Trophoblast cell (in vitro differentiated cells and primary cell): Measurements from ENCODE around the gene PRKAR2A.
"Not testable (repeated sequence)": the region's sequence is repeated elsewhere in the genome, so short reads cannot be mapped to it uniquely, and the experiment has no call there.

ENCODE experiments used
- DNase-seq, 2 donors: peaks; one replicate each; pipeline ENCODE4 v3.0.0-alpha.2; 2016
- H2AFZ ChIP-seq: 2 replicates; pipeline ENCODE4 v1.6.1; 2013; ENCODE audit warnings: low read length, moderate library complexity, mild to moderate bottlenecking; ENCODE audit not compliant: insufficient read depth, poor library complexity
- H2AK5ac ChIP-seq: 2 replicates; pipeline ENCODE4 v1.6.1; 2013; ENCODE audit warnings: mild to moderate bottlenecking, low read length
- H2BK120ac ChIP-seq: 2 replicates; pipeline ENCODE4 v1.6.1; 2013; ENCODE audit warnings: low read length, mild to moderate bottlenecking, moderate library complexity; ENCODE audit not compliant: insufficient read depth, poor library complexity
- H2BK12ac ChIP-seq: 2 replicates; pipeline ENCODE4 v1.6.1; 2013; ENCODE audit warnings: mild to moderate bottlenecking, low read length, moderate library complexity
- H2BK5ac ChIP-seq: 2 replicates; pipeline ENCODE4 v1.6.1; 2013; ENCODE audit warnings: low read length, low read depth, moderate library complexity, mild to moderate bottlenecking; ENCODE audit not compliant: poor library complexity
- H3K14ac ChIP-seq: 2 replicates; pipeline ENCODE4 v1.6.1; 2013; ENCODE audit warnings: mild to moderate bottlenecking, low read length
- H3K18ac ChIP-seq: 2 replicates; pipeline ENCODE4 v1.6.1; 2013; ENCODE audit warnings: mild to moderate bottlenecking, low read length
- H3K23ac ChIP-seq: 2 replicates; pipeline ENCODE4 v1.6.1; 2013; ENCODE audit warnings: low read length
- H3K27ac ChIP-seq: 2 replicates; pipeline ENCODE4 v1.5.1; 2013; ENCODE audit warnings: low read depth, mild to moderate bottlenecking, inconsistent platforms, low read length, moderate library complexity
- H3K27me3 ChIP-seq: 2 replicates; pipeline ENCODE4 v1.6.1; 2013; ENCODE audit warnings: inconsistent platforms, mild to moderate bottlenecking, low read length, moderate library complexity; ENCODE audit not compliant: insufficient read depth
- H3K36me3 ChIP-seq, 2 experiments: 1 replicate in 1 of 2; 2 replicates in 1 of 2; pipeline ENCODE4 v1.6.1; 2013; ENCODE audit warnings: low read length in 2 of 2, mild to moderate bottlenecking in 2 of 2, moderate library complexity in 1 of 2; ENCODE audit not compliant: insufficient read depth in 2 of 2, control insufficient read depth in 1 of 2
- H3K4ac ChIP-seq: 2 replicates; pipeline ENCODE4 v1.6.1; 2013; ENCODE audit warnings: low read depth, mild to moderate bottlenecking, low read length, moderate library complexity
- H3K4me1 ChIP-seq, 2 experiments: 1 replicate in 1 of 2; 2 replicates in 1 of 2; pipeline ENCODE4 v1.6.1; 2013; ENCODE audit warnings: low read length in 2 of 2, mild to moderate bottlenecking in 2 of 2, moderate library complexity in 1 of 2; ENCODE audit not compliant: insufficient read depth in 2 of 2, control insufficient read depth in 1 of 2
- H3K4me2 ChIP-seq: 2 replicates; pipeline ENCODE4 v1.6.1; 2013; ENCODE audit warnings: inconsistent platforms, mild to moderate bottlenecking, low read length, moderate library complexity
- H3K4me3 ChIP-seq: 2 replicates; pipeline ENCODE4 v1.5.1; 2013; ENCODE audit warnings: mild to moderate bottlenecking, low read depth, low read length, inconsistent platforms
- H3K79me1 ChIP-seq: one replicate; pipeline ENCODE4 v1.6.1; 2013; ENCODE audit warnings: low read length
- H3K79me2 ChIP-seq: 2 replicates; pipeline ENCODE4 v1.6.1; 2013; ENCODE audit warnings: low read length, mild to moderate bottlenecking; ENCODE audit not compliant: control insufficient read depth, insufficient read depth, poor library complexity
- H3K9ac ChIP-seq: 2 replicates; pipeline ENCODE4 v1.6.1; 2013; ENCODE audit warnings: mild to moderate bottlenecking, low read length
- H3K9me3 ChIP-seq: 2 replicates; pipeline ENCODE4 v1.6.1; 2013; ENCODE audit warnings: low read depth, mild to moderate bottlenecking, control low read depth, inconsistent platforms, low read length; ENCODE audit not compliant: insufficient read depth
- H4K12ac ChIP-seq: 2 replicates; pipeline ENCODE4 v1.6.1; 2013; ENCODE audit warnings: low read depth, mild to moderate bottlenecking, low read length, moderate library complexity
- H4K8ac ChIP-seq: 2 replicates; pipeline ENCODE4 v1.6.1; 2013; ENCODE audit warnings: low read depth, mild to moderate bottlenecking, low read length, moderate library complexity
- H4K91ac ChIP-seq: one replicate; pipeline ENCODE4 v1.6.1; 2013; ENCODE audit warnings: low read depth, mild to moderate bottlenecking, low read length, moderate library complexity
- WGBS: extraction: QIAGEN DNeasy Blood & Tissue Kit; methylation state at CpG from one replicate; pipeline ENCODE4 v1.1.7; 2013; ENCODE audit warnings: missing lambda C conversion rate; ENCODE audit not compliant: insufficient read length, insufficient coverage; ENCODE audit errors: extremely low coverage; 5-methylcytosine and 5-hydroxymethylcytosine counted together

Gene PRKAR2A

GRCh38 chr3:48783304-48783703, 64.4 kb downstream of the PRKAR2A start:
- Histone ChIP-seq H3K4me1 (no peaks in the 10 kb centered on the region), H2BK120ac (no peak overlapping the region), H3K79me2 (no peaks in the 10 kb centered on the region), H3K23ac (no peak overlapping the region), H2AK5ac (no peak overlapping the region), H2BK12ac (no peak overlapping the region), H3K18ac (no peak overlapping the region), H3K36me3 (peaks cover 3% of the 10 kb centered on the region in 2 experiments), H3K27me3 (no peaks in the 10 kb centered on the region), H2BK5ac (no peak overlapping the region), H4K91ac (no peak overlapping the region), H3K79me1 (no peaks in the 10 kb centered on the region), H4K8ac (no peak overlapping the region), H3K4me3 (no peak overlapping the region), H4K12ac (no peak overlapping the region), H3K4me2 (no peak overlapping the region), H2AFZ (no peak overlapping the region), H3K9ac (no peak overlapping the region), H3K14ac (no peak overlapping the region), H3K4ac (no peak overlapping the region), H3K27ac (no peak overlapping the region), H3K9me3 (no peaks in the 10 kb centered on the region)
- WGBS, result no CpG with 5 or more reads among the region's 6 CpGs
- DNase-seq, result no peak

GRCh38 chr3:48782046-48782445, 65.6 kb downstream of the PRKAR2A start:
- Histone ChIP-seq H3K9ac (no peak overlapping the region), H3K79me2 (no peaks in the 10 kb centered on the region), H4K8ac (no peak overlapping the region), H3K14ac (no peak overlapping the region), H4K91ac (no peak overlapping the region), H3K9me3 (no peaks in the 10 kb centered on the region), H3K79me1 (no peaks in the 10 kb centered on the region), H3K4ac (no peak overlapping the region), H2AK5ac (no peak overlapping the region), H3K36me3 (peaks cover 3% of the 10 kb centered on the region in 2 experiments), H3K4me3 (no peak overlapping the region), H3K27ac (no peak overlapping the region), H2AFZ (no peak overlapping the region), H3K18ac (no peak overlapping the region), H3K27me3 (no peaks in the 10 kb centered on the region), H3K4me1 (no peaks in the 10 kb centered on the region), H4K12ac (no peak overlapping the region), H2BK12ac (no peak overlapping the region), H2BK120ac (no peak overlapping the region), H3K4me2 (no peak overlapping the region), H3K23ac (no peak overlapping the region), H2BK5ac (no peak overlapping the region)
- DNase-seq, result no peak

- not testable (repeated sequence) for H3K9ac ChIP-seq, H3K4ac ChIP-seq, H2AK5ac ChIP-seq
Observed at GRCh38 chr3:48778565-48778964, 69.1 kb downstream of the PRKAR2A start.

GRCh38 chr3:48776854-48777253, 70.8 kb downstream of the PRKAR2A start:
- Histone ChIP-seq H2AFZ (no peak overlapping the region), H3K4ac (no peak overlapping the region), H3K79me1 (no peaks in the 10 kb centered on the region), H3K27ac (no peak overlapping the region), H3K23ac (no peak overlapping the region), H2BK5ac (no peak overlapping the region), H3K9me3 (no peaks in the 10 kb centered on the region), H3K4me1 (no peaks in the 10 kb centered on the region), H2BK120ac (no peak overlapping the region), H3K4me3 (no peak overlapping the region), H2BK12ac (no peak overlapping the region), H3K36me3 (no peaks in the 10 kb centered on the region), H4K91ac (no peak overlapping the region), H3K4me2 (no peak overlapping the region), H3K79me2 (no peaks in the 10 kb centered on the region), H3K27me3 (no peaks in the 10 kb centered on the region), H4K8ac (no peak overlapping the region), H3K14ac (no peak overlapping the region), H3K9ac (no peak overlapping the region), H4K12ac (no peak overlapping the region), H3K18ac (no peak overlapping the region), H2AK5ac (no peak overlapping the region)
- WGBS, result no CpG with 5 or more reads among the region's 4 CpGs
- no peak for DNase-seq

More at GRCh38 chr3:48778565-48778964, 69.1 kb downstream of the PRKAR2A start:
- H3K4me1 ChIP-seq, H3K4me3 ChIP-seq, H4K91ac ChIP-seq, H3K4me2 ChIP-seq, H3K9me3 ChIP-seq, H3K27me3 ChIP-seq, H3K14ac ChIP-seq, H2BK12ac ChIP-seq, H3K23ac ChIP-seq, H3K79me2 ChIP-seq, DNase-seq, H3K18ac ChIP-seq, H2BK120ac ChIP-seq, H2AFZ ChIP-seq, H4K12ac ChIP-seq, H3K36me3 ChIP-seq, H3K27ac ChIP-seq, H3K79me1 ChIP-seq, H2BK5ac ChIP-seq, H4K8ac ChIP-seq: not testable (repeated sequence)
- WGBS, result no CpG with 5 or more reads among the region's 8 CpGs

GRCh38 chr3:48770192-48770502, 77.5 kb downstream of the PRKAR2A start:
- Histone ChIP-seq H3K4me1 (no peaks in the 10 kb centered on the region), H4K91ac (no peak overlapping the region), H2AK5ac (no peak overlapping the region), H2AFZ (no peak overlapping the region), H2BK120ac (no peak overlapping the region), H3K18ac (no peak overlapping the region), H2BK12ac (no peak overlapping the region), H3K79me1 (no peaks in the 10 kb centered on the region), H3K14ac (no peak overlapping the region), H3K79me2 (no peaks in the 10 kb centered on the region), H3K4me2 (no peak overlapping the region), H4K8ac (no peak overlapping the region), H4K12ac (no peak overlapping the region), H3K23ac (no peak overlapping the region), H3K27me3 (no peaks in the 10 kb centered on the region), H3K27ac (no peak overlapping the region), H3K9me3 (no peaks in the 10 kb centered on the region), H3K9ac (no peak overlapping the region), H2BK5ac (no peak overlapping the region), H3K36me3 (peaks cover 0 to 2% of the 10 kb centered on the region in 2 experiments), H3K4me3 (no peak overlapping the region), H3K4ac (no peak overlapping the region)
- DNase-seq, result no peak
- no CpG with 5 or more reads among the region's 4 CpGs for WGBS
